BLaER1 treated with 17β-estradiol and CSF1 and Interleukin-3, amounts not matched to agents 10 nM and 100 nM (cell line): ENCODE results near the gene OR52E1.

Source experiments
- H3K27ac ChIP-seq, 11 experiments: shearing (Covaris generic); formaldehyde crosslinking; 2 replicates each; pipeline ENCODE4 v1.8.1; 2022
- H3K27me3 ChIP-seq, 11 experiments: shearing (Covaris generic); formaldehyde crosslinking; 2 replicates each; pipeline ENCODE4 v1.8.1; 2022
- H3K36me3 ChIP-seq, 11 experiments: shearing (Covaris generic); formaldehyde crosslinking; 2 replicates each; pipeline ENCODE4 v1.8.1; 2022
- H3K4me1 ChIP-seq, 10 experiments: shearing (Covaris generic); formaldehyde crosslinking; 2 replicates each; pipeline ENCODE4 v1.8.1; 2022
- H3K4me2 ChIP-seq, 11 experiments: shearing (Covaris generic); formaldehyde crosslinking; 2 replicates each; pipeline ENCODE4 v1.8.1; 2022
- H3K4me3 ChIP-seq, 10 experiments: shearing (Covaris generic); formaldehyde crosslinking; 2 replicates each; pipeline ENCODE4 v1.8.1; 2022
- H3K9ac ChIP-seq, 11 experiments: shearing (Covaris generic); formaldehyde crosslinking; 2 replicates each; pipeline ENCODE4 v1.8.1; 2022
- H3K9me3 ChIP-seq, 11 experiments: shearing (Covaris generic); formaldehyde crosslinking; replicated peaks in 1 of 11; 2 replicates each; pipeline ENCODE4 v1.8.1; 2022
- H4K20me1 ChIP-seq, 11 experiments: shearing (Covaris generic); formaldehyde crosslinking; 2 replicates each; pipeline ENCODE4 v1.8.1; 2022
- Cebpa-rat ChIP-seq, 11 experiments: shearing (Covaris generic); IDR thresholded peaks; 2 replicates each; pipeline ENCODE4 v1.8.1; 2022

Gene OR52E1

GRCh38 chr11:5059391-5059790 is 10.0 kb upstream of the OR52E1 start, which contains the start of gene OR52E2:
OR52E2 (minus strand) TSS chr11:5059627; CDS start chr11:5059627, 0 bp downstream.
- H3K27me3 ChIP-seq, result no peaks in the 10 kb centered on the region
- H3K4me2 ChIP-seq, result no peak within 1 kb of the TSS
- no peak within 1 kb of the TSS for H3K4me3 ChIP-seq
- no peaks in the 10 kb centered on the region for H3K9me3 ChIP-seq
- no peak within 1 kb of the TSS for H3K27ac ChIP-seq
- no peaks in the 10 kb centered on the region for H3K4me1 ChIP-seq
- no peaks in the 10 kb centered on the region for H3K36me3 ChIP-seq
- no peak within 1 kb of the TSS for H3K9ac ChIP-seq
- no peaks in the 10 kb centered on the region for H4K20me1 ChIP-seq
- no peak for TF ChIP-seq Cebpa-rat (IDR thresholded peaks at IDR 0.05)

GRCh38 chr11:5065027-5065426 is 4.3 kb upstream of the OR52E1 start:
- Histone ChIP-seq H3K36me3 (no peaks in the 10 kb centered on the region), H3K9me3 (no peaks in the 10 kb centered on the region), H3K27me3 (no peaks in the 10 kb centered on the region), H4K20me1 (no peaks in the 10 kb centered on the region), H3K27ac (no peak overlapping the region), H3K4me2 (no peak overlapping the region), H3K4me3 (no peak overlapping the region), H3K9ac (no peak overlapping the region), H3K4me1 (no peaks in the 10 kb centered on the region)
- no peak for TF ChIP-seq Cebpa-rat (IDR thresholded peaks at IDR 0.05)

GRCh38 chr11:5071799-5072198 is 2.4 kb downstream of the OR52E1 start:
- no peaks in the 10 kb centered on the region for H4K20me1 ChIP-seq

GRCh38 chr11:5081405-5081804 is 12.0 kb downstream of the OR52E1 start:
- Histone ChIP-seq H3K4me2 (no peak overlapping the region), H3K9ac (no peak overlapping the region), H3K9me3 (no peaks in the 10 kb centered on the region), H3K4me1 (no peaks in the 10 kb centered on the region), H4K20me1 (no peaks in the 10 kb centered on the region), H3K36me3 (no peaks in the 10 kb centered on the region), H3K27me3 (no peaks in the 10 kb centered on the region), H3K27ac (no peak overlapping the region), H3K4me3 (no peak overlapping the region)
- no peak for TF ChIP-seq Cebpa-rat (IDR thresholded peaks at IDR 0.05)

More at GRCh38 chr11:5071799-5072198, 2.4 kb downstream of the OR52E1 start:
- no peaks in the 10 kb centered on the region for H3K4me1 ChIP-seq
- H3K9ac ChIP-seq, result no peak overlapping the region
- no peak overlapping the region for H3K4me3 ChIP-seq
- H3K9me3 ChIP-seq, result no peaks in the 10 kb centered on the region
- no peak overlapping the region for H3K27ac ChIP-seq
- no peak overlapping the region for H3K4me2 ChIP-seq
- TF ChIP-seq Cebpa-rat (IDR thresholded peaks at IDR 0.05), result no peak
- no peaks in the 10 kb centered on the region for H3K27me3 ChIP-seq
- H3K36me3 ChIP-seq, result no peaks in the 10 kb centered on the region

GRCh38 chr11:5083602-5084001 is 14.2 kb downstream of the OR52E1 start:
- no peak for TF ChIP-seq Cebpa-rat (IDR thresholded peaks at IDR 0.05)
- Histone ChIP-seq H4K20me1 (no peaks in the 10 kb centered on the region), H3K4me1 (no peaks in the 10 kb centered on the region), H3K4me2 (no peak overlapping the region), H3K4me3 (no peak overlapping the region), H3K27ac (no peak overlapping the region), H3K9ac (no peak overlapping the region), H3K36me3 (no peaks in the 10 kb centered on the region), H3K27me3 (no peaks in the 10 kb centered on the region), H3K9me3 (no peaks in the 10 kb centered on the region)

GRCh38 chr11:5088556-5088955 is 19.2 kb downstream of the OR52E1 start:
- H3K9me3 ChIP-seq, result no peaks in the 10 kb centered on the region
- no peak for TF ChIP-seq Cebpa-rat (IDR thresholded peaks at IDR 0.05)
- no peaks in the 10 kb centered on the region for H3K36me3 ChIP-seq
- no peak overlapping the region for H3K9ac ChIP-seq
- no peak overlapping the region for H3K4me3 ChIP-seq
- H4K20me1 ChIP-seq, result no peaks in the 10 kb centered on the region
- no peak overlapping the region for H3K4me2 ChIP-seq
- no peaks in the 10 kb centered on the region for H3K4me1 ChIP-seq
- no peak overlapping the region for H3K27ac ChIP-seq
- H3K27me3 ChIP-seq, result no peaks in the 10 kb centered on the region

- Histone ChIP-seq H3K27ac (no peak overlapping the region), H3K9me3 (no peaks in the 10 kb centered on the region), H3K4me2 (no peak overlapping the region), H3K4me3 (no peak overlapping the region), H3K27me3 (no peaks in the 10 kb centered on the region), H4K20me1 (no peaks in the 10 kb centered on the region), H3K9ac (no peak overlapping the region), H3K36me3 (no peaks in the 10 kb centered on the region), H3K4me1 (no peaks in the 10 kb centered on the region)
- no peak for TF ChIP-seq Cebpa-rat (IDR thresholded peaks at IDR 0.05)
Observed at GRCh38 chr11:5090668-5091067, 21.3 kb downstream of the OR52E1 start.

GRCh38 chr11:5092821-5093585 is 23.6 kb downstream of the OR52E1 start:
- Histone ChIP-seq H3K4me3 (no peak overlapping the region), H4K20me1 (no peaks in the 10 kb centered on the region), H3K27me3 (no peaks in the 10 kb centered on the region), H3K9ac (no peak overlapping the region), H3K4me1 (no peaks in the 10 kb centered on the region), H3K36me3 (no peaks in the 10 kb centered on the region), H3K9me3 (no peaks in the 10 kb centered on the region), H3K4me2 (no peak overlapping the region), H3K27ac (no peak overlapping the region)
- TF ChIP-seq Cebpa-rat (IDR thresholded peaks at IDR 0.05), result no peak

GRCh38 chr11:5096011-5096410 is 26.6 kb downstream of the OR52E1 start:
- no peaks in the 10 kb centered on the region for H3K36me3 ChIP-seq
- no peak overlapping the region for H3K9ac ChIP-seq
- no peaks in the 10 kb centered on the region for H4K20me1 ChIP-seq
- H3K9me3 ChIP-seq, result no peaks in the 10 kb centered on the region
- no peak overlapping the region for H3K27ac ChIP-seq
- TF ChIP-seq Cebpa-rat (IDR thresholded peaks at IDR 0.05), result no peak
- no peak overlapping the region for H3K4me2 ChIP-seq
- no peaks in the 10 kb centered on the region for H3K27me3 ChIP-seq
- H3K4me1 ChIP-seq, result no peaks in the 10 kb centered on the region
- H3K4me3 ChIP-seq, result no peak overlapping the region

GRCh38 chr11:5102246-5102645 is 32.9 kb downstream of the OR52E1 start:
- H3K4me3 ChIP-seq, result no peak overlapping the region
- H3K9ac ChIP-seq, result no peak overlapping the region
- no peaks in the 10 kb centered on the region for H3K27me3 ChIP-seq
- TF ChIP-seq Cebpa-rat (IDR thresholded peaks at IDR 0.05), result no peak
- no peak overlapping the region for H3K27ac ChIP-seq
- H3K4me1 ChIP-seq, result no peaks in the 10 kb centered on the region
- no peaks in the 10 kb centered on the region for H3K36me3 ChIP-seq
- no peaks in the 10 kb centered on the region for H3K9me3 ChIP-seq
- no peaks in the 10 kb centered on the region for H4K20me1 ChIP-seq
- H3K4me2 ChIP-seq, result no peak overlapping the region
